Endothelial cell of umbilical vein (primary cell): ENCODE data around the gene ACAD11. TPM values are rescaled to one million over a fixed set of nuclear protein-coding genes. Genes with fewer than 3 reads are reported as not detected.

Experiments used
- BruUV-seq: library from RNA; stranded (reverse); fragments of 400-500 nt; replicated peaks from 2 replicates; lab custom pipeline; 2021; lab: Mats Ljungman, UMichigan
- CTCF ChIA-PET: fragments of 300-600, 350-600 bp; sonication (Branson Sonifier 250); formaldehyde crosslinking; loops from one replicate; lab custom pipeline; 2021; ENCODE audit warnings: antibody characterized with exemption, inconsistent platforms; lab: Charles Lee
- POLR2A ChIA-PET: fragments of 300-600, 350-600 bp; sonication (Branson Sonifier 250); formaldehyde crosslinking; loops from one replicate; lab custom pipeline; 2021; ENCODE audit warnings: antibody characterized with exemption, inconsistent platforms; lab: Charles Lee
- DNase-seq: peaks from one replicate; pipeline ENCODE4 v3.0.0-alpha.2; 2011; ENCODE audit warnings: low read depth, low spot score
- FAIRE-seq: peaks from 2 replicates; lab custom pipeline; 2011; peaks lifted over from hg19 to GRCh38; lab: Jason Lieb, UNC
- H2AFZ ChIP-seq: 2 replicates; pipeline ENCODE4 v1.6.0; 2012; ENCODE audit warnings: low read depth, low read length, control low read depth, inconsistent platforms
- H3K27ac ChIP-seq: 2 replicates; pipeline ENCODE4 v1.5.1; 2011; ENCODE audit warnings: low read depth, mild to moderate bottlenecking, control low read depth, low read length, moderate library complexity; ENCODE audit not compliant: insufficient read depth
- H3K27me3 ChIP-seq, 2 experiments: 2 replicates each; pipeline versions ENCODE4 v1.6.0 to v1.6.1; 2011; ENCODE audit warnings: low read length in 2 of 2, mixed read lengths in 1 of 2; ENCODE audit not compliant: control insufficient read depth in 2 of 2, insufficient read depth in 2 of 2
- H3K36me3 ChIP-seq, 2 experiments: 2 replicates in 1 of 2; 3 replicates in 1 of 2; pipeline ENCODE4 v1.5.1; 2011; ENCODE audit warnings: low read length in 2 of 2, mild to moderate bottlenecking in 1 of 2, moderate library complexity in 1 of 2; ENCODE audit not compliant: control insufficient read depth in 2 of 2, insufficient read depth in 2 of 2; ENCODE audit errors: extremely low read depth in 1 of 2
- H3K4me1 ChIP-seq: 3 replicates; pipeline ENCODE4 v1.5.1; 2011; ENCODE audit warnings: mild to moderate bottlenecking, low read length; ENCODE audit not compliant: control insufficient read depth, insufficient read depth; ENCODE audit errors: extremely low read depth
- H3K4me2 ChIP-seq: 2 replicates; pipeline ENCODE4 v1.6.1; 2011; ENCODE audit warnings: low read length, control low read depth, mixed read lengths; ENCODE audit not compliant: insufficient read depth
- H3K4me3 ChIP-seq, 3 experiments: fragments of 200-600 bp in 1 of 3; sonication (generic), shearing (Covaris generic) in 1 of 3; replicated peaks in 1 of 3; 2 replicates each; pipeline ENCODE4 v1.5.1; 2011 to 2016; ENCODE audit warnings: control low read depth in 3 of 3, low read length in 3 of 3, mild to moderate bottlenecking in 2 of 3, inconsistent platforms in 1 of 3, low read depth in 1 of 3, moderate library complexity in 1 of 3; ENCODE audit not compliant: insufficient read depth in 1 of 3
- H3K79me2 ChIP-seq: 2 replicates; pipeline ENCODE4 v1.6.0; 2012; ENCODE audit warnings: low read length, inconsistent platforms; ENCODE audit not compliant: control insufficient read depth, insufficient read depth
- H3K9ac ChIP-seq: replicated peaks from 2 replicates; pipeline ENCODE3; 2011; ENCODE audit warnings: low read length, control low read depth; ENCODE audit not compliant: insufficient read depth; ENCODE audit errors: extremely low read depth
- H3K9me1 ChIP-seq: replicated peaks from 3 replicates; pipeline ENCODE4 v1.6.0; 2011; ENCODE audit warnings: mild to moderate bottlenecking, low read length; ENCODE audit not compliant: control insufficient read depth, insufficient read depth; ENCODE audit errors: extremely low read depth
- H3K9me3 ChIP-seq: replicated peaks from 2 replicates; pipeline ENCODE4 v1.5.1; 2012; ENCODE audit warnings: low read length, inconsistent platforms; ENCODE audit not compliant: control insufficient read depth, insufficient read depth
- H4K20me1 ChIP-seq: replicated peaks from 2 replicates; pipeline ENCODE3; 2011; ENCODE audit warnings: mild to moderate bottlenecking, low read length; ENCODE audit not compliant: control insufficient read depth, insufficient read depth; ENCODE audit errors: extremely low read depth
- EZH2 ChIP-seq: IDR thresholded peaks from 2 replicates; pipeline ENCODE4 v1.6.1; 2012; ENCODE audit warnings: borderline replicate concordance, low read depth, mild to moderate bottlenecking, moderate library complexity, low read length, inconsistent platforms; ENCODE audit not compliant: severe bottlenecking
- FOS ChIP-seq: IDR thresholded peaks from 2 replicates; pipeline ENCODE4 v1.6.1; 2011; ENCODE audit warnings: mild to moderate bottlenecking, low read length, moderate library complexity, borderline replicate concordance; ENCODE audit not compliant: insufficient read depth
- MAX ChIP-seq: IDR thresholded peaks from 2 replicates; pipeline ENCODE4 v1.6.1; 2011; ENCODE audit not compliant: insufficient read depth, insufficient read length
- POLR2A ChIP-seq: IDR thresholded peaks from 2 replicates; pipeline ENCODE4 v1.6.1; 2012; ENCODE audit warnings: low read depth, mild to moderate bottlenecking, control low read depth, low read length
- POLR2AphosphoS5 ChIP-seq: IDR thresholded peaks from 2 replicates; pipeline ENCODE4 v1.6.1; 2012; ENCODE audit warnings: low read depth, mild to moderate bottlenecking, control low read depth, low read length, moderate library complexity; ENCODE audit not compliant: insufficient read depth
- dilution Hi-C: fragments of 300-500 bp; cut with MboI; formaldehyde crosslinking; loops from one replicate; pipeline ENCODE4 v1.15.0; 2019; ENCODE audit warnings: low sequenced_read_pairs; ENCODE audit not compliant: extremely low pct_ligation_motif_present
- intact Hi-C: fragments of 100-400 bp; cut with micrococcal nuclease; formaldehyde crosslinking; loops from one replicate; pipeline ENCODE4 v1.10.0; 2022
- polyA plus RNA-seq, 4 experiments: library from polyadenylated mRNA; depleted of rRNA in 3 of 4; stranded (reverse) in 3 of 4; unstranded in 1 of 4; fragments of >200 nt; gene quantifications; 2 replicates each; pipeline versions ENCODE4 v1.2.1 to v1.2.3, GENCODE V29; 2011 to 2012; ENCODE audit warnings: missing spikeins in 1 of 4
- total RNA-seq: library from RNA; stranded (reverse); gene quantifications from 2 replicates; pipeline ENCODE4 v1.2.3, GENCODE V29; 2021

ACAD11 gene
- total and polyA plus RNA-seq, 2 donors (not counting 3 experiments of a cell fraction or from before 2014, with no cell fraction given) = 9.6 to 17.9 TPM

- FAIRE-seq (no peak), DNase-seq (peak; percentile 45)
- H3K36me3 ChIP-seq = peaks cover 0 to 11% of the 10 kb centered on the region in 2 experiments
- no peak overlapping the region for H3K27ac ChIP-seq
- no peak for TF ChIP-seq POLR2A
- peak; percentile 68 for TF ChIP-seq FOS
- intact Hi-C loops (loop anchor here (1.0 kb wide), 1 partner anchor 9 kb away; the partner anchor contains the start of gene UBA5), dilution Hi-C loops (no loop called here)
- H2AFZ ChIP-seq = no peak overlapping the region
- peaks cover 26% of the 10 kb centered on the region for H3K4me1 ChIP-seq
- H4K20me1 ChIP-seq = no peaks in the 10 kb centered on the region
- no peak overlapping the region for H3K4me3 ChIP-seq
- peaks cover 6% of the 10 kb centered on the region for H3K79me2 ChIP-seq
- BruUV-seq = no TSS peak
- ChIA-PET POLR2A (no interaction called here), CTCF (interaction anchor here (1.9 to 3.6 kb wide), 5 partner anchors 10 to 133 kb away, joined by 6 to 13 read pairs (median 9); partner anchors contain the start of genes ACAD11 and UBA5)
- no peaks in the 10 kb centered on the region for H3K9me3 ChIP-seq
- no peak overlapping the region for H3K9ac ChIP-seq
- no peaks in the 10 kb centered on the region for H3K27me3 ChIP-seq
- peak overlapping the region; percentile 34 for H3K4me2 ChIP-seq
- H3K9me1 ChIP-seq = no peaks in the 10 kb centered on the region
These were observed 9.7 kb upstream of the ACAD11 start for GRCh38 chr3:132669256-132669777.

GRCh38 chr3:132665230-132665745, 5.7 kb upstream of the ACAD11 start:
- no TSS peak for BruUV-seq
- TF ChIP-seq POLR2A (no peak), FOS (no peak), EZH2 (no peak), MAX (no peak), POLR2AphosphoS5 (no peak)

More at GRCh38 chr3:132665230-132665745, 5.7 kb upstream of the ACAD11 start:
- Histone ChIP-seq H3K9me1 (no peaks in the 10 kb centered on the region), H3K79me2 (peaks cover 36% of the 10 kb centered on the region), H2AFZ (no peak overlapping the region), H3K27me3 (no peaks in the 10 kb centered on the region), H3K9ac (no peak overlapping the region), H4K20me1 (no peaks in the 10 kb centered on the region), H3K4me1 (peaks cover 39% of the 10 kb centered on the region), H3K4me2 (no peak overlapping the region), H3K36me3 (peaks cover 0 to 2% of the 10 kb centered on the region in 2 experiments), H3K9me3 (no peaks in the 10 kb centered on the region), H3K4me3 (no peak overlapping the region), H3K27ac (no peak overlapping the region)
- dilution Hi-C loops (no loop called here), intact Hi-C loops (no loop called here)
- ChIA-PET CTCF (interaction anchor here (0.6 kb wide), 1 partner anchor 136 kb away, joined by 4 read pairs; no protein-coding TSS in a partner anchor), POLR2A (no interaction called here)
- no peak for FAIRE-seq
- no peak for DNase-seq
